ENCODE results near the gene NBPF12. TPM values are rescaled to one million over a fixed set of nuclear protein-coding genes. Genes with fewer than 3 reads are reported as not detected.
"Not testable (repeated sequence)": the region's sequence is repeated elsewhere in the genome, so short reads cannot be mapped to it uniquely, and the experiment has no call there.

Gene NBPF12
- polyA plus RNA-seq (2011; rRNA removed) = 5.3 and 5.5 TPM in 2 replicates
- 6.1 and 6.6 TPM in 2 replicates for polyA minus RNA-seq (2011; rRNA and poly(A)+ RNA removed)

GRCh38 chr1:146938242-146938902 lies at the start of gene NBPF12:
Gene NBPF12, plus strand, starts transcription at chr1:146938324. Its CDS starts 21,820 bp downstream, at chr1:146960144.
- peak; percentile 26 for DNase-seq (ENCODE audit: low read depth)
- POLR2A ChIA-PET; H3K36me3 ChIP-seq (ENCODE audit: control insufficient read depth, insufficient read depth, low read length); H3K27me3 ChIP-seq (ENCODE audit: control insufficient read depth, insufficient read depth, low read length): not testable (repeated sequence)
- CTCF ChIA-PET = interaction anchor here (1.0 kb wide), 1 partner anchor 305 kb away, joined by 4 read pairs; no protein-coding TSS in a partner anchor
- H3K4me3 ChIP-seq (ENCODE audit: low read depth, low read length) = peak within 1 kb of the TSS; percentile 58

- POLR2A ChIA-PET = not testable (repeated sequence)
Measured at GRCh38 chr1:146891355-146891754, 46.8 kb upstream of the NBPF12 start.

GRCh38 chr1:146892331-146892730 lies 45.8 kb upstream of the NBPF12 start:
- H3K4me3 ChIP-seq (ENCODE audit: low read depth, low read length); POLR2A ChIA-PET; H3K27me3 ChIP-seq (ENCODE audit: control insufficient read depth, insufficient read depth, low read length); DNase-seq (ENCODE audit: low read depth); CTCF ChIA-PET; H3K36me3 ChIP-seq (ENCODE audit: control insufficient read depth, insufficient read depth, low read length): not testable (repeated sequence)

More at GRCh38 chr1:146891355-146891754, 46.8 kb upstream of the NBPF12 start:
- CTCF ChIA-PET; H3K4me3 ChIP-seq (ENCODE audit: low read depth, low read length); DNase-seq (ENCODE audit: low read depth); H3K36me3 ChIP-seq (ENCODE audit: control insufficient read depth, insufficient read depth, low read length); H3K27me3 ChIP-seq (ENCODE audit: control insufficient read depth, insufficient read depth, low read length): not testable (repeated sequence)

- POLR2A ChIA-PET; H3K4me3 ChIP-seq (ENCODE audit: low read depth, low read length); H3K36me3 ChIP-seq (ENCODE audit: control insufficient read depth, insufficient read depth, low read length); CTCF ChIA-PET; H3K27me3 ChIP-seq (ENCODE audit: control insufficient read depth, insufficient read depth, low read length); DNase-seq (ENCODE audit: low read depth): not testable (repeated sequence)
Measured at GRCh38 chr1:146907565-146908261, 30.4 kb upstream of the NBPF12 start.

- POLR2A ChIA-PET = interaction anchor here (0.6 kb wide), 1 partner anchor 1274 kb away, joined by 3 read pairs; no protein-coding TSS in a partner anchor
- H3K4me3 ChIP-seq (ENCODE audit: low read depth, low read length); H3K36me3 ChIP-seq (ENCODE audit: control insufficient read depth, insufficient read depth, low read length); H3K27me3 ChIP-seq (ENCODE audit: control insufficient read depth, insufficient read depth, low read length); CTCF ChIA-PET; DNase-seq (ENCODE audit: low read depth): not testable (repeated sequence)
Measured at GRCh38 chr1:146912975-146913374, 25.1 kb upstream of the NBPF12 start.

GRCh38 chr1:146920811-146921210 lies 17.3 kb upstream of the NBPF12 start:
- CTCF ChIA-PET; DNase-seq (ENCODE audit: low read depth); H3K36me3 ChIP-seq (ENCODE audit: control insufficient read depth, insufficient read depth, low read length); H3K27me3 ChIP-seq (ENCODE audit: control insufficient read depth, insufficient read depth, low read length); H3K4me3 ChIP-seq (ENCODE audit: low read depth, low read length); POLR2A ChIA-PET: not testable (repeated sequence)

- CTCF ChIA-PET; H3K27me3 ChIP-seq (ENCODE audit: control insufficient read depth, insufficient read depth, low read length); H3K36me3 ChIP-seq (ENCODE audit: control insufficient read depth, insufficient read depth, low read length); H3K4me3 ChIP-seq (ENCODE audit: low read depth, low read length); DNase-seq (ENCODE audit: low read depth); POLR2A ChIA-PET: not testable (repeated sequence)
Measured at GRCh38 chr1:146922614-146923013, 15.5 kb upstream of the NBPF12 start.

GRCh38 chr1:146924106-146924505 lies 14.0 kb upstream of the NBPF12 start:
- CTCF ChIA-PET; H3K27me3 ChIP-seq (ENCODE audit: control insufficient read depth, insufficient read depth, low read length); DNase-seq (ENCODE audit: low read depth); H3K4me3 ChIP-seq (ENCODE audit: low read depth, low read length); H3K36me3 ChIP-seq (ENCODE audit: control insufficient read depth, insufficient read depth, low read length); POLR2A ChIA-PET: not testable (repeated sequence)

GRCh38 chr1:146926413-146926812 lies 11.7 kb upstream of the NBPF12 start:
- H3K36me3 ChIP-seq (ENCODE audit: control insufficient read depth, insufficient read depth, low read length); POLR2A ChIA-PET; DNase-seq (ENCODE audit: low read depth); CTCF ChIA-PET; H3K27me3 ChIP-seq (ENCODE audit: control insufficient read depth, insufficient read depth, low read length); H3K4me3 ChIP-seq (ENCODE audit: low read depth, low read length): not testable (repeated sequence)

- H3K4me3 ChIP-seq (ENCODE audit: low read depth, low read length); DNase-seq (ENCODE audit: low read depth); CTCF ChIA-PET; POLR2A ChIA-PET; H3K27me3 ChIP-seq (ENCODE audit: control insufficient read depth, insufficient read depth, low read length); H3K36me3 ChIP-seq (ENCODE audit: control insufficient read depth, insufficient read depth, low read length): not testable (repeated sequence)
Measured at GRCh38 chr1:146930225-146930624, 7.9 kb upstream of the NBPF12 start.

- H3K36me3 ChIP-seq (ENCODE audit: control insufficient read depth, insufficient read depth, low read length); H3K27me3 ChIP-seq (ENCODE audit: control insufficient read depth, insufficient read depth, low read length); H3K4me3 ChIP-seq (ENCODE audit: low read depth, low read length); CTCF ChIA-PET; POLR2A ChIA-PET; DNase-seq (ENCODE audit: low read depth): not testable (repeated sequence)
Measured at GRCh38 chr1:146934390-146935223, 3.5 kb upstream of the NBPF12 start.

GRCh38 chr1:146937462-146937861 lies 662 bp upstream of the NBPF12 start:
- POLR2A ChIA-PET; CTCF ChIA-PET; H3K4me3 ChIP-seq (ENCODE audit: low read depth, low read length); DNase-seq (ENCODE audit: low read depth); H3K36me3 ChIP-seq (ENCODE audit: control insufficient read depth, insufficient read depth, low read length); H3K27me3 ChIP-seq (ENCODE audit: control insufficient read depth, insufficient read depth, low read length): not testable (repeated sequence)

Data from BJ (cell line).